IMR-90 (cell line): ENCODE results near the gene SORCS1. TPM values are rescaled to one million over a fixed set of nuclear protein-coding genes. Genes with fewer than 3 reads are reported as not detected.

ENCODE experiments used
- ATAC-seq: fragments of 200-7000 bp; cut with Tn5 transposase; 2 replicates; pipeline ENCODE4 v1.9.1; 2020; ENCODE audit warnings: low read depth, mild to moderate bottlenecking, moderate library complexity
- BruUV-seq: library from RNA; stranded (reverse); fragments of 400-500 nt; replicated peaks from 2 replicates; lab custom pipeline; 2021; lab: Mats Ljungman, UMichigan
- CTCF ChIA-PET: fragments of 300-600 bp; formaldehyde crosslinking; extraction: SDS; loops from one replicate; lab custom pipeline; 2021; ENCODE audit warnings: antibody characterized with exemption; lab: Yijun Ruan, JAX
- POLR2A ChIA-PET: fragments of 300-600 bp; sonication (Branson Sonifier 250); formaldehyde crosslinking; loops from one replicate; lab custom pipeline; 2022; ENCODE audit warnings: antibody characterized with exemption; ENCODE audit not compliant: unreplicated experiment; lab: Charles Lee
- DNase-seq: peaks from one replicate; pipeline ENCODE4 v3.0.0; 2013
- H2AFZ ChIP-seq: replicated peaks from 2 replicates; pipeline ENCODE3; 2013; ENCODE audit warnings: low read length, mild to moderate bottlenecking; ENCODE audit not compliant: poor library complexity
- H2AK5ac ChIP-seq: 2 replicates; pipeline ENCODE4 v1.6.1; 2013; ENCODE audit warnings: low read depth, low read length, inconsistent platforms
- H2AK9ac ChIP-seq: replicated peaks from 2 replicates; pipeline ENCODE3; 2013; ENCODE audit warnings: mild to moderate bottlenecking, low read depth, low read length, moderate library complexity; ENCODE audit not compliant: poor library complexity
- H2BK120ac ChIP-seq: 2 replicates; pipeline ENCODE4 v1.6.1; 2013; ENCODE audit warnings: low read depth, low read length, inconsistent platforms
- H2BK15ac ChIP-seq: 3 replicates; pipeline ENCODE4 v1.6.1; 2013; ENCODE audit warnings: low read depth, low read length, inconsistent platforms
- H2BK20ac ChIP-seq: 2 replicates; pipeline ENCODE4 v1.6.1; 2013; ENCODE audit warnings: low read depth, mild to moderate bottlenecking, inconsistent platforms, low read length, moderate library complexity
- H2BK5ac ChIP-seq: 2 replicates; pipeline ENCODE4 v1.6.1; 2013; ENCODE audit warnings: mild to moderate bottlenecking, low read depth, low read length, inconsistent platforms; ENCODE audit not compliant: poor library complexity, severe bottlenecking
- H3K14ac ChIP-seq: replicated peaks from 2 replicates; pipeline ENCODE4 v1.6.1; 2013; ENCODE audit warnings: low read depth, low read length, inconsistent platforms
- H3K18ac ChIP-seq: 2 replicates; pipeline ENCODE4 v1.6.1; 2013; ENCODE audit warnings: low read depth, low read length, control low read depth
- H3K23ac ChIP-seq: 2 replicates; pipeline ENCODE4 v1.6.1; 2013; ENCODE audit warnings: low read depth, low read length, inconsistent platforms
- H3K27ac ChIP-seq: 2 replicates; pipeline ENCODE4 v1.5.1; 2013; ENCODE audit warnings: mild to moderate bottlenecking, control low read depth, low read length; ENCODE audit not compliant: insufficient read depth
- H3K27me3 ChIP-seq: 2 replicates; pipeline ENCODE4 v1.6.1; 2013; ENCODE audit warnings: low read length; ENCODE audit not compliant: control insufficient read depth, insufficient read depth
- H3K36me3 ChIP-seq: 2 replicates; pipeline ENCODE4 v1.6.1; 2013; ENCODE audit warnings: low read length, mixed read lengths; ENCODE audit not compliant: control insufficient read depth, insufficient read depth
- H3K4ac ChIP-seq: 2 replicates; pipeline ENCODE4 v1.6.1; 2013; ENCODE audit warnings: low read depth, low read length, inconsistent platforms
- H3K4me1 ChIP-seq: 2 replicates; pipeline ENCODE4 v1.6.1; 2013; ENCODE audit warnings: low read length, mixed read lengths; ENCODE audit not compliant: control insufficient read depth, insufficient read depth
- H3K4me2 ChIP-seq: 2 replicates; pipeline ENCODE4 v1.6.1; 2013; ENCODE audit warnings: low read depth, mild to moderate bottlenecking, control low read depth, low read length, moderate library complexity
- H3K4me3 ChIP-seq: 2 replicates; pipeline ENCODE4 v1.5.1; 2013; ENCODE audit warnings: low read depth, mild to moderate bottlenecking, control low read depth, low read length, moderate library complexity; ENCODE audit not compliant: insufficient read depth
- H3K56ac ChIP-seq: 2 replicates; pipeline ENCODE4 v1.6.1; 2013; ENCODE audit warnings: low read length, inconsistent platforms; ENCODE audit not compliant: insufficient read depth; ENCODE audit errors: extremely low read depth
- H3K79me1 ChIP-seq, 2 experiments: 2 replicates each; pipeline ENCODE4 v1.6.1; 2013; ENCODE audit warnings: low read length in 2 of 2, inconsistent platforms in 1 of 2, low read depth in 1 of 2
- H3K9ac ChIP-seq: 2 replicates; pipeline ENCODE4 v1.6.1; 2013; ENCODE audit warnings: low read depth, low read length, control low read depth
- H3K9me1 ChIP-seq: 2 replicates; pipeline ENCODE4 v1.6.1; 2013; ENCODE audit warnings: low read length, inconsistent platforms; ENCODE audit not compliant: insufficient read depth
- H3K9me3 ChIP-seq: 2 replicates; pipeline ENCODE4 v1.6.1; 2013; ENCODE audit warnings: low read length; ENCODE audit not compliant: control insufficient read depth, insufficient read depth
- H4K20me1 ChIP-seq: 2 replicates; pipeline ENCODE4 v1.6.1; 2013; ENCODE audit warnings: low read length, inconsistent platforms; ENCODE audit not compliant: insufficient read depth
- H4K5ac ChIP-seq: 2 replicates; pipeline ENCODE4 v1.6.1; 2013; ENCODE audit warnings: mild to moderate bottlenecking, low read depth, low read length, control low read depth
- H4K8ac ChIP-seq, 2 experiments: 2 replicates each; pipeline ENCODE4 v1.6.1; 2013; ENCODE audit warnings: low read depth in 2 of 2, low read length in 2 of 2, control low read depth in 1 of 2, inconsistent platforms in 1 of 2
- H4K91ac ChIP-seq: 2 replicates; pipeline ENCODE4 v1.6.1; 2013; ENCODE audit warnings: low read depth, low read length, inconsistent platforms; ENCODE audit not compliant: insufficient read depth
- CTCF ChIP-seq: conservative IDR thresholded peaks from 2 replicates; pipeline ENCODE4 v1.5.1; 2012; ENCODE audit warnings: mild to moderate bottlenecking, low read depth, low read length, improper control_type of control experiment
- POLR2A ChIP-seq: IDR thresholded peaks from 2 replicates; pipeline ENCODE4 v1.6.1; 2012; ENCODE audit warnings: mild to moderate bottlenecking, low read depth, low read length
- WGBS, 2 experiments: methylation state at CpG; one replicate each; pipeline versions ENCODE4 v1.1.5 to v1.1.7; 2013; ENCODE audit warnings: missing lambda C conversion rate in 2 of 2; ENCODE audit not compliant: insufficient read length in 1 of 2; ENCODE audit errors: extremely low coverage in 2 of 2; 5-methylcytosine and 5-hydroxymethylcytosine counted together
- dilution Hi-C: fragments of 300-500 bp; cut with HindIII; formaldehyde crosslinking; loops from one replicate; pipeline ENCODE4 v1.14.3; 2018; ENCODE audit warnings: low sequenced_read_pairs; ENCODE audit not compliant: unreplicated experiment
- in situ Hi-C: fragments of 300-500 bp; cut with MboI; formaldehyde crosslinking; loops from 3 replicates; pipeline ENCODE4 v1.14.3; 2019; ENCODE audit warnings: low sequenced_read_pairs, inconsistent platforms, mixed read lengths
- intact Hi-C: fragments of 100-400 bp; cut with micrococcal nuclease; formaldehyde crosslinking; loops from 2 replicates; pipeline ENCODE4 v1.10.0; 2022
- polyA plus RNA-seq, 3 experiments: library from polyadenylated mRNA; depleted of rRNA; stranded (reverse); fragments of >200 nt; gene quantifications; 2 replicates each; pipeline ENCODE4 v1.2.3, GENCODE V29; 2012; ENCODE audit warnings: low replicate concordance in 1 of 3
- total RNA-seq: library from RNA; depleted of rRNA; stranded (reverse); fragments of >200 nt; gene quantifications from 2 replicates; pipeline ENCODE4 v1.2.3, GENCODE V29; 2012

Gene SORCS1
- total and polyA plus RNA-seq, 2 of the 4 experiments (the other 2 are of a cell fraction): under 0.01 TPM; not detected in 1

GRCh38 chr10:107085665-107086525 lies 78.6 kb downstream of the SORCS1 start (continued):
- no peak for TF ChIP-seq CTCF

- DNase-seq (no peak), ATAC-seq (no peak)
- Histone ChIP-seq H4K91ac (no peak overlapping the region), H2AK9ac (no peak overlapping the region), H3K23ac (no peak overlapping the region), H3K27ac (no peak overlapping the region), H3K9ac (no peak overlapping the region), H3K9me1 (no peaks in the 10 kb centered on the region), H4K5ac (no peak overlapping the region), H2BK5ac (no peak overlapping the region), H2BK120ac (no peak overlapping the region), H3K9me3 (peaks cover 5% of the 10 kb centered on the region; the same call in 1 of the 2 replicates), H3K4me3 (no peak overlapping the region), H3K18ac (no peak overlapping the region), H2BK15ac (no peak overlapping the region), H3K27me3 (no peaks in the 10 kb centered on the region), H3K56ac (no peak overlapping the region), H3K14ac (no peak overlapping the region), H2AFZ (no peak overlapping the region), H3K4ac (no peak overlapping the region), H4K20me1 (no peaks in the 10 kb centered on the region), H3K36me3 (no peaks in the 10 kb centered on the region), H3K4me2 (no peak overlapping the region), H2BK20ac (no peak overlapping the region), H3K79me1 (no peaks in the 10 kb centered on the region), H2AK5ac (no peak overlapping the region), H4K8ac (no peak overlapping the region), H3K4me1 (no peaks in the 10 kb centered on the region)
- no peak for TF ChIP-seq POLR2A
- WGBS, 2 experiments: no CpG with 5 or more reads among the region's 3 CpGs
- in situ Hi-C loops (no loop called here), intact Hi-C loops (no loop called here), dilution Hi-C loops (no loop called here)
- CTCF ChIA-PET: no interaction called here
- POLR2A ChIA-PET: no interaction called here
- BruUV-seq: no TSS peak
Observed at GRCh38 chr10:107083388-107084009, 81.0 kb downstream of the SORCS1 start.
